ENCODE measurements around the gene PXDN.
"Not testable (repeated sequence)": the region's sequence is repeated elsewhere in the genome, so short reads cannot be mapped to it uniquely, and the experiment has no call there.

Gene PXDN

DNA sequence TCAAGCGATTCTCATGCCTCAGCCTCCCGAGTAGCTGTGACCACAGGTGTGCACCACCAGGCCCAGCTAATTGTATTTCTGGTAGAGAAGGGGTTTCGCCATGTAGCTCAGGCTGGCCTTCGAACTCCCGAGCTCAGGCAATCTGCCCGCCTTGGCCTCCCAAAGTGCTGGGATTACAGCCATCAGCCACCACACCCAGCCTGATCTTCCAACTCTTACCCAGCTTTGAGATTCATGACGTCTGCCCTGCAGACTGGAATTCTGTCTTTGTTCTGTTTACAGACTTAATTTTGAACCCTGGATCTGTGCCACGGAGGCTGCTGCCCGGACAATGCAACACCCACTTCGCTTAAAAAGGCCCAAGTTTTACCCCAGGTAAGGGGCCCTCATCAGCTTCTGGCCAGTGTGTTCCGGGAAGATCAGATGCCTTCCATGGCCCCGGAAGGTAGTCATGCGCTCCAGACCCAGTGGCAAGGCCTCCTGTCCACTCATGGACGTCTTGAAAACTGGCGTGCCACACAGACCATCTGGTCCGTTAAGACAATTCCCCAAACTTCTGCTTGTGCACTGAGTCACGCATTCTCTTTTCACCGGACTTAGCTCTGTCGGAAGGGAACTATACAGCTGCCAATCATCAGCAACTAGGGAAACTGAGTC is 5.5 kb downstream of the PXDN start:
- peaks cover 35 to 47% (median 38%) of the 10 kb centered on the region in 10 experiments for H3K4me1 ChIP-seq

DNA sequence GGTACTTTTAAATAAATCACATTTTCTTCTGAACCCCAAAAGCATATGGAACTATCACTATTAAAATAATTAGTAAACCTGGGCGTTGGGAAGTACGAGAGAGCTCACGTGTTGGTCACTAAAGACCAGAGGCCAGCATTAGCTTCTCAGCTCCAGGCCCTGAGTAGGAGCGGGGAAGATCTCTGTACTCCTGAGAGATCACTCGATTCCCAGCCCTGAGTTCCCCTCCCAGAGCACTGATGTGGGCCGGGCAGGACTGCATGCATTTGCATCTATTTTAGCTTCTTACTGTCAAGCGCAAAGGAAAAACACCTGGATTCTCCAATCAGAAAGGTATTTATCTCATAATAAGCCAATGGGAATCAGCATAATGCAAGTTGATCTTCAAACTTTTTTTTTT is 6.2 kb downstream of the PXDN start:
- Histone ChIP-seq H3K9me3 (replicated peaks in 1 of 11) (peaks cover 10 to 60% (median 52%) of the 10 kb centered on the region in 11 experiments; a peak in 21 of 22 replicates), H3K9ac (no peak overlapping the region), H3K36me3 (peaks cover 0 to 93% (median 78%) of the 10 kb centered on the region in 11 experiments; a peak in 20 of 22 replicates), H3K4me1 (peaks cover 35 to 51% (median 42%) of the 10 kb centered on the region in 10 experiments), H4K20me1 (peaks cover 19 to 83% (median 48%) of the 10 kb centered on the region in 11 experiments; a peak in 21 of 22 replicates), H3K4me3 (no peak overlapping the region), H3K4me2 (no peak overlapping the region), H3K27me3 (no peaks in the 10 kb centered on the region), H3K27ac (no peak overlapping the region)
- TF ChIP-seq Cebpa-rat (IDR thresholded peaks at IDR 0.05) = no peak

More for the DNA sequence above, 5.5 kb downstream of the PXDN start:
- no peak overlapping the region for H3K9ac ChIP-seq
- peak overlapping the region in 6 of 11 experiments; percentile 88 to 92 (median 88); a peak in 8 of 22 replicates for H3K4me2 ChIP-seq
- no peaks in the 10 kb centered on the region for H3K27me3 ChIP-seq
- no peak overlapping the region for H3K4me3 ChIP-seq
- peaks cover 10 to 53% (median 49%) of the 10 kb centered on the region in 11 experiments; a peak in 21 of 22 replicates for H3K9me3 ChIP-seq (replicated peaks in 1 of 11)
- TF ChIP-seq Cebpa-rat (IDR thresholded peaks at IDR 0.05) = no peak
- H3K36me3 ChIP-seq = peaks cover 0 to 87% (median 74%) of the 10 kb centered on the region in 11 experiments; a peak in 20 of 22 replicates
- peaks cover 19 to 84% (median 48%) of the 10 kb centered on the region in 11 experiments; a peak in 21 of 22 replicates for H4K20me1 ChIP-seq
- 0 out of 22 replicates have a peak overlapping the region, but pooled peaks of 1 of the 11 experiments have one; percentile 2 for H3K27ac ChIP-seq

DNA sequence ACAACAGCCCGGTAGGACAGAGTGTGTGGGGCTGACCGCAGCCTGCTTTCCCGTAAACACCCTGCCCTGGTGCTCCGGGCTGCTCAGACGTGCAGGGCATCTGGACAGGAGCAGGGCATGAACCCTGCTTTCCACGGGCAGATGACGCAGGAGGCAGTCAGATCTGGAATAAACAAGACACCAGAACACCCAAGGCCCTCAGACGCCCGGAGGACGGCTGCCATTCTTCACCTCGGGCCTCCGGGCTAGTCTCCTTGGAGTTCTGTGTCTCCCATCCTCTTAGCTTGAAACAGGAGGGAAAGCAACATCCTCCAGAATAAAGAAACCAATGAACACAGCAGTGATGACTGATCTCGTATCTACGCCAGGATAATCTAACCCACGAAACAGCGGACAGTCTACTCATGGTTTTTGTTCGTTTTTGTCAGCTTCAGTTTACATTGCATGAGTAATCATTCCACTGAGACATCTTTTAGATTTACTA is 7.3 kb downstream of the PXDN start:
- Histone ChIP-seq H3K4me1 (peaks cover 40 to 52% (median 47%) of the 10 kb centered on the region in 10 experiments), H3K36me3 (peaks cover 0 to 91% (median 79%) of the 10 kb centered on the region in 11 experiments; a peak in 20 of 22 replicates), H3K27me3 (no peaks in the 10 kb centered on the region), H3K27ac (no peak overlapping the region), H4K20me1 (peaks cover 19 to 79% (median 42%) of the 10 kb centered on the region in 11 experiments; a peak in 21 of 22 replicates), H3K4me3 (0 out of 20 replicates have a peak overlapping the region, but pooled peaks of 1 of the 10 experiments have one; percentile 18), H3K4me2 (no peak overlapping the region), H3K9ac (no peak overlapping the region), H3K9me3 (replicated peaks in 1 of 11) (peaks cover 10 to 61% (median 53%) of the 10 kb centered on the region in 11 experiments; a peak in 21 of 22 replicates)
- TF ChIP-seq Cebpa-rat (IDR thresholded peaks at IDR 0.05) = no peak

DNA sequence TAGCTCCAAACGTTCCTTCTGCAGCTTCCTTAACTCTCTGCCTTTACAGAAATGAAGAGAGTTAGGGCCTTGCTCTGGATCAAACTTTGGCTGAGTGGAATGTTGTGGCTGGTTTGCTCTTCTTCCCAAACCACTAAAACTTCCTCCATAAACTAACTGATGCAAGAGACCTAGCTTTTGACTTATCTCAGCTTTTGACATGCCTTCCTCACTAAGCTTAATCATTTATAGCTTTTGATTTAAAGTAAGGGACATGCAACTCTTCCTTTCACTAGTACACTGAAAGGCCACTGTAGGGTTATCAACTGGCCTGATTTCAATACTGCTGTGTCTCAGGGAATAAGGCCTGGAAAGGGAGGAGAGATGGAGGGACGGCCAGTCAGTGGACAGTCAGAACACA is 8.3 kb downstream of the PXDN start:
- Histone ChIP-seq H3K9ac (no peak overlapping the region), H3K36me3 (peaks cover 0 to 81% (median 76%) of the 10 kb centered on the region in 11 experiments; a peak in 20 of 22 replicates), H3K9me3 (replicated peaks in 1 of 11) (peaks cover 10 to 61% (median 53%) of the 10 kb centered on the region in 11 experiments; a peak in 21 of 22 replicates), H3K4me2 (peak overlapping the region in 1 of 11 experiments; percentile 13; a peak in 2 of 22 replicates), H3K4me1 (peaks cover 40 to 52% (median 47%) of the 10 kb centered on the region in 10 experiments), H4K20me1 (peaks cover 17 to 79% (median 42%) of the 10 kb centered on the region in 11 experiments; a peak in 21 of 22 replicates), H3K27me3 (no peaks in the 10 kb centered on the region), H3K27ac (no peak overlapping the region), H3K4me3 (peak overlapping the region in 1 of 10 experiments; percentile 10; a peak in 1 of 20 replicates)
- TF ChIP-seq Cebpa-rat (IDR thresholded peaks at IDR 0.05) = no peak

GRCh38 chr2:1733298-1733697 is 11.0 kb downstream of the PXDN start:
- H3K4me3 ChIP-seq, H3K27me3 ChIP-seq: not testable (repeated sequence)
- H3K4me2 ChIP-seq = peak overlapping the region in 8 of 11 experiments; percentile 39 to 95 (median 90); a peak in 7 of 22 replicates
- H3K9ac ChIP-seq = peak overlapping the region in 3 of 11 experiments; percentile 11 to 81 (median 22); a peak in 3 of 22 replicates
- peak overlapping the region in 8 of 11 experiments; percentile 79 to 93 (median 85); a peak in 13 of 22 replicates for H3K27ac ChIP-seq
- peaks cover 0 to 55% (median 53%) of the 10 kb centered on the region in 11 experiments; a peak in 19 of 22 replicates for H3K36me3 ChIP-seq
- H3K4me1 ChIP-seq = peaks cover 49 to 57% (median 52%) of the 10 kb centered on the region in 10 experiments
- peaks cover 10 to 54% (median 45%) of the 10 kb centered on the region in 11 experiments; a peak in 21 of 22 replicates for H3K9me3 ChIP-seq (replicated peaks in 1 of 11)
- H4K20me1 ChIP-seq = peaks cover 5 to 79% (median 30%) of the 10 kb centered on the region in 11 experiments; a peak in 20 of 22 replicates

- Histone ChIP-seq H3K9me3 (replicated peaks in 1 of 11) (peaks cover 10 to 43% (median 35%) of the 10 kb centered on the region in 11 experiments; a peak in 21 of 22 replicates), H3K9ac (peak overlapping the region; percentile 27 to 83 (median 76); a peak in 19 of 22 replicates)
These were observed 12.1 kb downstream of the PXDN start for GRCh38 chr2:1731963-1732768.

GRCh38 chr2:1731447-1731962 is 12.8 kb downstream of the PXDN start:
- Histone ChIP-seq H3K9ac (peak overlapping the region; percentile 65 to 83 (median 76); a peak in 20 of 22 replicates), H4K20me1 (peaks cover 0 to 79% (median 43%) of the 10 kb centered on the region in 11 experiments; a peak in 20 of 22 replicates), H3K4me3 (peak overlapping the region in 7 of 10 experiments; percentile 3 to 45 (median 16); a peak in 8 of 20 replicates), H3K4me1 (peaks cover 67 to 75% (median 70%) of the 10 kb centered on the region in 10 experiments), H3K9me3 (replicated peaks in 1 of 11) (peaks cover 10 to 36% (median 29%) of the 10 kb centered on the region in 11 experiments; a peak in 21 of 22 replicates), H3K4me2 (peak overlapping the region; percentile 85 to 95 (median 89)), H3K36me3 (peaks cover 0 to 39% (median 35%) of the 10 kb centered on the region in 11 experiments; a peak in 19 of 22 replicates), H3K27ac (peak overlapping the region; percentile 79 to 93 (median 84)), H3K27me3 (no peaks in the 10 kb centered on the region)
- no peak for TF ChIP-seq Cebpa-rat (IDR thresholded peaks at IDR 0.05)

More at GRCh38 chr2:1731963-1732768, 12.1 kb downstream of the PXDN start:
- Histone ChIP-seq H3K27ac (peak overlapping the region; percentile 79 to 93 (median 84); a peak in 20 of 22 replicates), H3K27me3 (no peaks in the 10 kb centered on the region), H3K4me3 (peak overlapping the region in 2 of 10 experiments; percentile 26 to 45; a peak in 1 of 20 replicates), H4K20me1 (peaks cover 4 to 79% (median 40%) of the 10 kb centered on the region in 11 experiments; a peak in 20 of 22 replicates), H3K36me3 (peaks cover 0 to 46% (median 42%) of the 10 kb centered on the region in 11 experiments; a peak in 19 of 22 replicates), H3K4me2 (peak overlapping the region; percentile 85 to 95 (median 89)), H3K4me1 (peaks cover 60 to 68% (median 64%) of the 10 kb centered on the region in 10 experiments)
- TF ChIP-seq Cebpa-rat (IDR thresholded peaks at IDR 0.05) = peak in 4 of 11 experiments; percentile 14 to 53 (median 41); a peak in 2 of 22 replicates

All from BLaER1 treated with 17β-estradiol and CSF1 and Interleukin-3, amounts not matched to agents 10 nM and 100 nM (cell line).